Hepatocyte (in vitro differentiated cells): ENCODE results near the gene RBKS.

Source experiments
- EZH2 ChIP-seq: fragments of 200-600 bp; sonication (generic); IDR thresholded peaks from 2 replicates; pipeline ENCODE4 v1.6.1; 2016; ENCODE audit warnings: antibody characterized with exemption, mild to moderate bottlenecking, borderline replicate concordance
- EZH2phosphoT487 ChIP-seq: fragments of 200-600 bp; sonication (generic); IDR thresholded peaks from one replicate; pipeline ENCODE4 v1.6.1; 2018; ENCODE audit warnings: antibody characterized with exemption, mild to moderate bottlenecking, low read depth, moderate library complexity; ENCODE audit not compliant: unreplicated experiment, severe bottlenecking
- TF ChIP-seq, protein P1 (sequence below): fragments of 200-600 bp; sonication (generic); IDR thresholded peaks from 2 replicates; pipeline ENCODE4 v1.5.1; 2016; ENCODE audit warnings: antibody characterized with exemption, mild to moderate bottlenecking; ENCODE audit not compliant: poor library complexity

DNA sequence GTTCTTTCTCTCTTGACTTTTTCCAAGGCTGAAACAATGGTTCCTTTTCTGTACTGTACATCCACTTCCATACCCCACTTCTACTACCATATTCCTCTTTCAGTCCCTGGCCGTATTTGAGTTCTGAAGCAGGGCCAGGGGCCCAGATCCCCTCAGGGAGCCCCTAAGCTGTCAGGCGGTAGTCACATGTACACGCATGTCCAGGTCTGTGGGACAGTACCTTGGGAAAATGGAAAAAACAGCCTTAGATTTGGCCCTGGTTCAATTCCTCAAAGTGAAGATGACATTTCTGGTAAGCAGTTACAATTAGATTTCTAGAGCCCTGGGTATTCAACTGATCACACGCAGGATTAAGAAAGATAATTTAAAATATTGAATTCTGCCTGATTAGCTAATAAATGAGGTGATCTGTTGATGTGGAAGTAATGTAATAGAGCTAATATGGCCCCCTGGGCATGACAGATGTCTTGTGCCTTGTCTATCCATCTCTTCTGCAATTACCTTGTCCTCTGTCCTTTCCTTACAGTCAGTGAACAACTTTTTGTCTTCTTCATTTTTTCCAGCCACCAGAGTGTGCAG, 74.2 kb downstream of the RBKS start:
- TF ChIP-seq EZH2phosphoT487 (no peak), EZH2 (no peak)
- TF ChIP-seq, protein P1, sequence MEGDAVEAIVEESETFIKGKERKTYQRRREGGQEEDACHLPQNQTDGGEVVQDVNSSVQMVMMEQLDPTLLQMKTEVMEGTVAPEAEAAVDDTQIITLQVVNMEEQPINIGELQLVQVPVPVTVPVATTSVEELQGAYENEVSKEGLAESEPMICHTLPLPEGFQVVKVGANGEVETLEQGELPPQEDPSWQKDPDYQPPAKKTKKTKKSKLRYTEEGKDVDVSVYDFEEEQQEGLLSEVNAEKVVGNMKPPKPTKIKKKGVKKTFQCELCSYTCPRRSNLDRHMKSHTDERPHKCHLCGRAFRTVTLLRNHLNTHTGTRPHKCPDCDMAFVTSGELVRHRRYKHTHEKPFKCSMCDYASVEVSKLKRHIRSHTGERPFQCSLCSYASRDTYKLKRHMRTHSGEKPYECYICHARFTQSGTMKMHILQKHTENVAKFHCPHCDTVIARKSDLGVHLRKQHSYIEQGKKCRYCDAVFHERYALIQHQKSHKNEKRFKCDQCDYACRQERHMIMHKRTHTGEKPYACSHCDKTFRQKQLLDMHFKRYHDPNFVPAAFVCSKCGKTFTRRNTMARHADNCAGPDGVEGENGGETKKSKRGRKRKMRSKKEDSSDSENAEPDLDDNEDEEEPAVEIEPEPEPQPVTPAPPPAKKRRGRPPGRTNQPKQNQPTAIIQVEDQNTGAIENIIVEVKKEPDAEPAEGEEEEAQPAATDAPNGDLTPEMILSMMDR, result no peak
